GM13976 (cell line): Measurements from ENCODE around the gene LIMS2.

Experiments
- DNase-seq: peaks from one replicate; pipeline ENCODE4 v3.0.0; 2012; ENCODE audit warnings: low spot score
- in situ Hi-C: fragments of 300-500 bp; cut with MboI; formaldehyde crosslinking; loops from one replicate; pipeline ENCODE4 v1.12.0; 2022; ENCODE audit warnings: low sequenced_read_pairs, mixed read lengths, inconsistent platforms; ENCODE audit not compliant: unreplicated experiment
- TF ChIP-seq, protein P1 (sequence below): IDR thresholded peaks from 2 replicates; pipeline ENCODE4 v1.5.1; 2012; ENCODE audit warnings: borderline replicate concordance, mild to moderate bottlenecking; ENCODE audit not compliant: insufficient read depth; ENCODE audit errors: extremely low read depth, missing control alignments, control extremely low read depth

LIMS2 gene

DNA sequence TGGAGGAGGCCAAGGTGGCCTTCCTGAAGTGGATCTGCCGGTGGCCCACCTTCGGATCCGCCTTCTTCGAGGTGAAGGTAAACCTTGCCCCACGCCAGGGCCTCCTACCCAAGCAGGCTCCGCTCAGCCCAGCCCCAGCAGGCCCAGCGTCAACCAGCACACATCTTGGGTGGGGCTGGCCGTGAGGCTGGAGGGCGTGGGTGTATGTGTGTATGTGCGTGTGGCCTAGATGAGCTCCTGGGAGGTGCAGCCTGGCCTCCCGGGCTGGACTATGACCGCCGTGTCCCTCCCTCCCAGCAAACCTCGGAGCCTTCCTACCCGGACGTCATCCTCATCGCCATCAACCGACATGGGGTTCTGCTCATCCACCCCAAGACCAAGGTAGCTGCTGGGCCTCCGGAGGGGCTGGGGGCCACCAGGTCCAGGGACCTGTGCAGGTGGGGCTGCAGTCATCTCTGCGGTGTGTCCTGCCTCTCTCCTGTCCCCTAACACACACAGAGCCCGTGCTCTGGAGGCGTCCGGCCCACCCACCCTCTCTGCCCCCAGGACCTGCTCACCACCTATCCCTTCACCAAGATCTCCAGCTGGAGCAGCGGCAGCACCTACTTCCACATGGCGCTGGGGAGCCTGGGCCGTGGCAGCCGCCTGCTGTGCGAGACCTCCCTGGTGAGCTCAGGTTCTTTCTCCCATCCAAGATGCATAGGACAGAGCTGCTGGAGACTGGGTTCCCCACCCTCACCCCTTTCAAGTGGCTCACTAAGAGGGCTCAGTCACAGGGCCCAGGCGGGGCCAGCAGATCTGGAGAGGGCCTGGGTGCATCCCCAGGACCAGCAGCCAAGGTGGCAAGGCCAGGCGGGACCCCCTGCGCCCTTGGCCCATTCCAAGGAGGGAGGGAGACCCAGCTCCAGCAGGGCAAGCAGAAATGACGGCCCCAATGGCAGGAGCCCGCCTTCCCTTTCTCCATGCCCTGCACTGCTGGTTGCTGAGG lies 38.8 kb downstream of the LIMS2 start:
- in situ Hi-C loops, result no loop called here
- TF ChIP-seq, protein P1, sequence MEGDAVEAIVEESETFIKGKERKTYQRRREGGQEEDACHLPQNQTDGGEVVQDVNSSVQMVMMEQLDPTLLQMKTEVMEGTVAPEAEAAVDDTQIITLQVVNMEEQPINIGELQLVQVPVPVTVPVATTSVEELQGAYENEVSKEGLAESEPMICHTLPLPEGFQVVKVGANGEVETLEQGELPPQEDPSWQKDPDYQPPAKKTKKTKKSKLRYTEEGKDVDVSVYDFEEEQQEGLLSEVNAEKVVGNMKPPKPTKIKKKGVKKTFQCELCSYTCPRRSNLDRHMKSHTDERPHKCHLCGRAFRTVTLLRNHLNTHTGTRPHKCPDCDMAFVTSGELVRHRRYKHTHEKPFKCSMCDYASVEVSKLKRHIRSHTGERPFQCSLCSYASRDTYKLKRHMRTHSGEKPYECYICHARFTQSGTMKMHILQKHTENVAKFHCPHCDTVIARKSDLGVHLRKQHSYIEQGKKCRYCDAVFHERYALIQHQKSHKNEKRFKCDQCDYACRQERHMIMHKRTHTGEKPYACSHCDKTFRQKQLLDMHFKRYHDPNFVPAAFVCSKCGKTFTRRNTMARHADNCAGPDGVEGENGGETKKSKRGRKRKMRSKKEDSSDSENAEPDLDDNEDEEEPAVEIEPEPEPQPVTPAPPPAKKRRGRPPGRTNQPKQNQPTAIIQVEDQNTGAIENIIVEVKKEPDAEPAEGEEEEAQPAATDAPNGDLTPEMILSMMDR, result no peak
- DNase-seq, result no peak

DNA sequence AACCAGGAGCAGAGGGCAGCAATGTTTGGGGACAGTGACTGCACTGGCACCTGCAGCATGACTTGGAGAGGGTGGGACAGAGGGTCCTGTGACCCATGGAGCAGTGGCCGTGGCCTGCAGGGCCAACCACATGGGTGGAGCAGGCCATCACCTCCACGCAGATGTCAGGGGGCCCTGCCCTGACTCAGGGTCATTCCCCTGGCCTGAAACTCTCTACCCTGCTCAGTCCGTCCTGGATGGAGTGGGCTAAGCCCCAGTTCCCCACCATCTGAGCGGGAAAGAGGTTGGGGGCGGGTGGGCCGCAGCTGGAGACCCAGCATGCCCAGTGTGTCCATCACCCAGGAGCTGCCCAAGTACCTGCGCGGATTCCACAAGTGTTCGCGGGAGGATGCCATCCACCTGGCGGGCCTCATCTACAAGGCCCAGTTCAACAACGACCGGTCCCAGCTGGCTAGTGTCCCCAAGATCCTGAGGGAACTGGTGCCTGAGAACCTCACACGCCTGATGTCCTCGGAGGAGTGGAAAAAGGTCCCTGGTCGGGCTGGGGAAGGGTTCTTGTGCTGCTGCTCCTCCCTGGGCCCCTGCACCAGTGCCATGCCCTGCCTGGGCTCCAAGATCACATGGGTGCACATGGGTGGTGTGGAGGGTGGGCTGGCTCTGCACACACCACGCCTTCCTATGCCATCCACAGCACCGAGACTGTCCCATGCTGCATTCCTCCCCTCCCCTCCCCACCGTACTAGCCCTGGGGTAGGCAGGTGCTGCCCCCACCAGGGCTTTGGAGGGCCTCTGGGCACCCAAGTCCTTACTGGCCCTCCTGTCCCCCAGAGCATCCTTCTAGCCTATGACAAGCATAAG lies 39.7 kb downstream of the LIMS2 start:
- no peak for DNase-seq
- in situ Hi-C loops, result no loop called here
- TF ChIP-seq, protein P1, result no peak

DNA sequence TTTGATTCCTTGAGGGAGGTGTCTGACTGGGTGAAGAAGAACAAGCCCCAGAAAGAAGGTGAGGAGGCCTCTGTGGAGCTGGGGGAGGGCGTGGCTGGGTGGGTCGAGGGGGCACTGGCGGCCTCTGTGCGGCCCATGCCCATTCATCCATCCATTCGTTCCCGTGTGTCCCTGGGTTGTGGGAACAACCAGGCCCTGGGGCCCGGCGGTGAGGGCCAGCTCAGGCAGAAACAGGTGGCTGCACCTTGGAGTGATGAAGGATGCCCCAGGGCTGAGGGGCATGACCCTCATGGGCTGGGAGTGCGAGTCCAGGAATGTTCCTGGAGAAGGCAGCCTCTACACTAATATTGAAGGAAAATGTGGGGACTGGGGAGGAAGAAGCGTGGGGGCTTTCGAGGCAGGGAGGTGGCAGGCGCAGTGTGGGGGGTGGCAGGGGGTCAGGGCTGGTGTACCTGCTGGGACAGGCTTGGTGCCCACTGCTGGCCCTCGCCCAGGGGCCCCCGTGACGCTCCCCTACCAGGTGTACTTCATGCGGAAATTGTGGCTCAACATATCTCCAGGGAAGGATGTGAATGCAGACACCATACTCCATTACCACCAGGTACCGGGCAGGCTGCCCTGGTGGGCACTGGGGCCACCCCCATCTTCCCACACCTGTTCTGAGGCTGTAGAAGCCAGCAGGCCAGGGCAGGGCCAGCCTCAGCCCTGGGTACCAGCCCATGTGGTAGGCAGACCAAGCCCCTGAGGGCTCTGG lies 40.5 kb downstream of the LIMS2 start:
- TF ChIP-seq, protein P1, result no peak
- in situ Hi-C loops, result no loop called here
- no peak for DNase-seq

DNA sequence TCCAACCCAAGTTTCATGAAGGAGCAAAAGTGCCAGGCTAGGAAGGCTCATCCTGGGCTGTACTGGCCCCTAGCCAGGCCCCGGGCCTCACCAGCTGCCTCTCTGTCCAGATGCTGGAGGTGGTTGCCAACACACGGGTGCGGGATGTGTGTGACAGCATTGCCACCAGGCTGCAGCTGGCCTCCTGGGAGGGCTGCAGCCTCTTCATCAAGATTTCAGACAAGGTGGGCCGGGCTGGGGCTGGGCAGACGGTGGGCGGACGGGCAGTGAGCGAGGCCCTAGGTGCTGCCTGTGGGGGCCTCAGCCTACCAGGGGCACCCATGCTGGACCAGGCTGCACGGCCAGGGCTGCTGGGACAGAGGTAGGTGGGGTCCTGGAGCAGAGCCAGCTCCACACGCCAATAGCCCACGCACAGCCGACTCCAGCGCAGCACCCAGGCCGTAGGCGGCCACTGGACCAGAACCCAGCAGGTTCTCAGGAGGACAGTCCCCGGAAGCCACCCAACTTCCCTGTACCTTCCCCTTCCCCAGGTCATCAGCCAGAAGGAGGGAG lies 41.2 kb downstream of the LIMS2 start:
- no peak for DNase-seq
- in situ Hi-C loops, result no loop called here
- TF ChIP-seq, protein P1, result no peak

DNA sequence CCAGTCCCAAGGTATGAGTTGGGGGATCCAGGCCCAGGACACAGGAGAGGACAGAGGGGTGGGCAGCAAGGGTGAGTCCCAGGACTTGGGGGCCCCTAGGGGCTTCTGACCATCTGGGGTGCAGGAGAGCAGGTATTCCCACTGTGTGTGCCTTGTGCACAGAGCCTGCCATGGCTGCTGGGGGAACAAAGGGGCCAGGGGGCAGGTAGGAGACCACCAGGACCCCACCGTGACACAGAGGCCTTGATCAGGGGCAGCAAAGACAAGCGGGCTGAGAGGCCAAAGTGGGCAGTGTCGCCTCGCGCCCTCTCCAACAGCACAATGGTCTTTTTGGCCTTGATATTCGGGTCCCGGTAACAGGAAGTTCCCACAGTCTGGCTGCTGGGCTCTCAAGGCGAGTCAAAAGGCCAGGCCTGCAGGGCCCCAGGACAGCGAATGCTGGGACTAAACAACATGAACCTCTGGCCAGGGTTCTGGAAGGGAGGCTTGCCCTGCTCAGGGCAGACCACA lies 41.7 kb downstream of the LIMS2 start:
- DNase-seq, result no peak
- in situ Hi-C loops, result no loop called here
- TF ChIP-seq, protein P1, result no peak
